ENCODE results near the gene FOXP1.

The FOXP1 gene

GRCh38 chr3:71266875-71267274 lies 316.7 kb downstream of the FOXP1 start:
- ATAC-seq (ENCODE audit: low read depth) (no peak), DNase-seq (ENCODE audit: low spot score) (no peak)
- Histone ChIP-seq H3K36me3 (ENCODE audit: low read depth) (no peaks in the 10 kb centered on the region), H3K27me3 (ENCODE audit: insufficient read depth, poor library complexity, severe bottlenecking) (no peaks in the 10 kb centered on the region), H3K9me3 (ENCODE audit: severe bottlenecking) (no peaks in the 10 kb centered on the region), H3K27ac (ENCODE audit: poor library complexity, severe bottlenecking) (no peak overlapping the region), H3K4me1 (ENCODE audit: insufficient read depth, poor library complexity, severe bottlenecking) (no peaks in the 10 kb centered on the region), H3K4me3 (ENCODE audit: severe bottlenecking) (no peak overlapping the region)
- no peak for TF ChIP-seq CTCF (IDR thresholded peaks at IDR 0.05; ENCODE audit: poor library complexity, severe bottlenecking)

DNA sequence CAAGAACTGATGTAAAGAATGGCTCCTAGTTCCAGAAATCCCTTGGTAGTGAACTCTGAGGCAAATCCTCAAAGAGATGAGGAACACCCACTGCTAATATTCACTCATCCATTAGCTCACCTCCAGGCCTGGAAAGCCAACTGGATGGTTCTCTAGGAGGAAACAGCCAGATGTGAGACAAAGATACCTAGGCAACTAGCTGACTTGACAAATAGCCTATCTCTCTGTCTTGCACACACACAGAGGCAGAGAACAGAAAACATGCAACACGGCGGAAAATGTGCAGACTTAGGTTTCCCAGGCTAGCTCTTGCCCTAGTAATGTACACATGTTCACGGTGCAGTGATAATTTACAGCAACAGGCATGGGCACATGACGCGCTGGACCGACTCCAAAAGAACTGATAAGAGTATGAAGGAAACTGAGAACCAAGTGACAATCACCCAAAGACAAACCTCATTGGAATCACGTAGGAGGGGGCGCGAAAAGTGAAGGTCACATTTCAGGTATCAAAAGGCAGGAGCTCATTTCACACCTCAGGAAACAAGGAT lies 318.1 kb downstream of the FOXP1 start:
- Histone ChIP-seq H3K4me1 (ENCODE audit: insufficient read depth, poor library complexity, severe bottlenecking) (no peaks in the 10 kb centered on the region), H3K9me3 (ENCODE audit: severe bottlenecking) (no peaks in the 10 kb centered on the region), H3K27ac (ENCODE audit: poor library complexity, severe bottlenecking) (no peak overlapping the region), H3K27me3 (ENCODE audit: insufficient read depth, poor library complexity, severe bottlenecking) (no peaks in the 10 kb centered on the region), H3K4me3 (ENCODE audit: severe bottlenecking) (no peak overlapping the region), H3K36me3 (ENCODE audit: low read depth) (no peaks in the 10 kb centered on the region)
- no peak for ATAC-seq (ENCODE audit: low read depth)
- TF ChIP-seq CTCF (IDR thresholded peaks at IDR 0.05; ENCODE audit: poor library complexity, severe bottlenecking): no peak
- no peak for DNase-seq (ENCODE audit: low spot score)

- Histone ChIP-seq H3K9me3 (ENCODE audit: severe bottlenecking) (no peaks in the 10 kb centered on the region), H3K27me3 (ENCODE audit: insufficient read depth, poor library complexity, severe bottlenecking) (no peaks in the 10 kb centered on the region), H3K36me3 (ENCODE audit: low read depth) (no peaks in the 10 kb centered on the region), H3K27ac (ENCODE audit: poor library complexity, severe bottlenecking) (no peak overlapping the region), H3K4me3 (ENCODE audit: severe bottlenecking) (no peak overlapping the region), H3K4me1 (ENCODE audit: insufficient read depth, poor library complexity, severe bottlenecking) (no peaks in the 10 kb centered on the region)
- no peak for TF ChIP-seq CTCF (IDR thresholded peaks at IDR 0.05; ENCODE audit: poor library complexity, severe bottlenecking)
- DNase-seq (ENCODE audit: low spot score): no peak
- no peak for ATAC-seq (ENCODE audit: low read depth)
Observed at GRCh38 chr3:71264840-71265239, 318.7 kb downstream of the FOXP1 start.

DNA sequence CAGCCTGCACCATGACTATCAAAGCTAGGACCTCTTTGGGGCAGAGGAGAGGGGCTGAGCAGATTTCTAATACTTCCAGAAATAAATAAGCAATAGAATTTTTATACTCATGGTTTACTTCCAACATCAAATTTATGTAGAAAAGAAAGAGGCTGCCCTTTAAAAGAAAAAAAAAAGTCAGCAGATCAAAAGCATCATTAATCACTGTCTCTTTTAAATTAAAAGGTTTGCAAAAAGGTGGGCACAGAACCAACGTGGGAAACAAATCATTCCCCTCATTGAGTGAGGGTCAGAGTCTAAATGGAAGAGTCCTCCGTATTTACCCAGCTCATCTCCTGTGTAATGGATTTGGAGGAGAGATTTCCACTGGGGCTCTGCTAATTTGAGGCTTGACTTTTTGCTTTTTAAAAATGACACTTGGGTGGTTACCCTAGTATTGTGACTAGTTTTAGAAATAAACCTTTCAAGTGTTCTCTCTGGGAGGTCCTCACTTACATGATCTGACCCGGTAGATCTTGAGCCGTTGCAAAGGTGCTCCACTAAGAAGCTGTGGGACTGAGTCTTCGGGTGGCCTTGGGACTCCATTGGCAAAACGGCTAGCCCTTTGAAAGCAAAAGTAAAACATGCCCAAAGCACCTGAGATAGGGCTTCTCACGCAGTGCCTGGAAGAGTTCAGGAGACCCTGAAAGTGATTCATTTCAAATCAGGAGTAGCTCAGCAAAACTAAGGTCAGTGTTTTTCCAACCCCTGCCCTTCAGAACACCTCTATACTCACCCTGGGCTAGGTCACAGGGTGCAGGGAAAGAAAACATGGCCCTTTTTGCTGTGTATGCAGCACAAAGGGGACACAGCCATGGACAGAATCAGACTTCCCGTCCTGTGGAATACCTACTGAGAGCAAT lies 320.9 kb downstream of the FOXP1 start:
- no peak overlapping the region for H3K4me3 ChIP-seq (ENCODE audit: severe bottlenecking)
- no peaks in the 10 kb centered on the region for H3K27me3 ChIP-seq (ENCODE audit: insufficient read depth, poor library complexity, severe bottlenecking)
- no peak overlapping the region for H3K27ac ChIP-seq (ENCODE audit: poor library complexity, severe bottlenecking)
- no peak for TF ChIP-seq CTCF (IDR thresholded peaks at IDR 0.05; ENCODE audit: poor library complexity, severe bottlenecking)
- DNase-seq (ENCODE audit: low spot score) (no peak), ATAC-seq (ENCODE audit: low read depth) (no peak)
- no peaks in the 10 kb centered on the region for H3K36me3 ChIP-seq (ENCODE audit: low read depth)
- peaks cover 10% of the 10 kb centered on the region for H3K4me1 ChIP-seq (ENCODE audit: insufficient read depth, poor library complexity, severe bottlenecking)
- H3K9me3 ChIP-seq (ENCODE audit: severe bottlenecking): no peaks in the 10 kb centered on the region

DNA sequence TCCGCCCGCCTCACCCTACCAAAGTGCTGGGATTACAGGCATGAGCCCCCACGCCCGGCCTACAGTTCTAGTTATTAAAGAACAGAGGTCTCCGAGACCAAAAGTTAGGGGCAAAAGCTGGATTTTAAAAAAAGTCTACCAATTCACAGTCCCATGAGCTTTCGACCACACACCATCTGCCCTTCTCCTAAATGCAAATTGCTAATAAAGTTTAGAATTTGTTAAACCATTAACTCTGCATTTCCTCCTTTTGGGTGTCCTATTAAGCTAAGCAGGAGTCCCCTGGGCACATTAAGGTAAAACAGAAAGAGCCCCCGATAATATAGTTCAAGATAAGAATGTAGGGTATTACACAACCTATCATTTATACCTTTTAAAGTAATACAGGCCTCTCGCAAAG lies 322.7 kb downstream of the FOXP1 start:
- no peaks in the 10 kb centered on the region for H3K27me3 ChIP-seq (ENCODE audit: insufficient read depth, poor library complexity, severe bottlenecking)
- no peaks in the 10 kb centered on the region for H3K36me3 ChIP-seq (ENCODE audit: low read depth)
- TF ChIP-seq CTCF (IDR thresholded peaks at IDR 0.05; ENCODE audit: poor library complexity, severe bottlenecking): no peak
- no peak overlapping the region for H3K4me3 ChIP-seq (ENCODE audit: severe bottlenecking)
- no peak overlapping the region for H3K27ac ChIP-seq (ENCODE audit: poor library complexity, severe bottlenecking)
- no peaks in the 10 kb centered on the region for H3K9me3 ChIP-seq (ENCODE audit: severe bottlenecking)
- H3K4me1 ChIP-seq (ENCODE audit: insufficient read depth, poor library complexity, severe bottlenecking): peaks cover 10% of the 10 kb centered on the region
- ATAC-seq (ENCODE audit: low read depth) (no peak), DNase-seq (ENCODE audit: low spot score) (no peak)
